Lung (tissue), 12 donors: ENCODE results near the gene RDH14. TPM values are rescaled to one million over a fixed set of nuclear protein-coding genes. Genes with fewer than 3 reads are reported as not detected.

Source experiments
- ATAC-seq: fragments of 200-7000 bp; cut with Tn5 transposase; one replicate; pipeline ENCODE4 v1.9.1; 2020; ENCODE audit warnings: moderate number of reproducible peaks; ENCODE audit not compliant: insufficient read depth, low FRiP score
- DNase-seq, 3 donors: peaks; one replicate each; pipeline ENCODE4 v3.0.0-alpha.2; 2013 to 2017
- H3K27ac ChIP-seq, 2 donors: one replicate each; pipeline ENCODE4 v1.5.1; 2013; ENCODE audit warnings: mild to moderate bottlenecking in 2 of 2, moderate library complexity in 2 of 2, control low read depth in 1 of 2, inconsistent platforms in 1 of 2, low read depth in 1 of 2, low read length in 1 of 2
- H3K27me3 ChIP-seq, 3 donors: one replicate each; pipeline ENCODE4 v1.5.1; 2013; ENCODE audit warnings: low read length in 2 of 3; ENCODE audit not compliant: control insufficient read depth in 3 of 3, insufficient read depth in 3 of 3
- H3K36me3 ChIP-seq, 4 donors: one replicate each; pipeline ENCODE4 v1.5.1; 2013; ENCODE audit warnings: low read length in 4 of 4, mild to moderate bottlenecking in 1 of 4, moderate library complexity in 1 of 4; ENCODE audit not compliant: control insufficient read depth in 4 of 4, insufficient read depth in 4 of 4
- H3K4me1 ChIP-seq, 5 donors: one replicate each; pipeline ENCODE4 v1.5.1; 2013; ENCODE audit warnings: low read length in 5 of 5, mild to moderate bottlenecking in 2 of 5, moderate library complexity in 1 of 5; ENCODE audit not compliant: control insufficient read depth in 5 of 5, insufficient read depth in 5 of 5
- H3K4me3 ChIP-seq: one replicate; pipeline ENCODE4 v1.5.1; 2013; ENCODE audit warnings: mild to moderate bottlenecking, control low read depth, moderate library complexity
- H3K9ac ChIP-seq, 2 donors: one replicate each; pipeline ENCODE4 v1.5.1; 2013; ENCODE audit warnings: low read length in 2 of 2, control low read depth in 1 of 2; ENCODE audit not compliant: insufficient read depth in 1 of 2
- H3K9me3 ChIP-seq, 4 donors: one replicate each; pipeline ENCODE4 v1.5.1; 2013; ENCODE audit warnings: low read length in 3 of 4, mild to moderate bottlenecking in 1 of 4, moderate library complexity in 1 of 4; ENCODE audit not compliant: control insufficient read depth in 4 of 4, insufficient read depth in 3 of 4
- CTCF ChIP-seq: IDR thresholded peaks from 2 replicates; pipeline ENCODE4 v1.5.1; 2012; ENCODE audit warnings: mild to moderate bottlenecking; ENCODE audit errors: control extremely low read depth, extremely low read depth
- WGBS, 2 donors: extraction: QIAGEN DNeasy Blood & Tissue Kit; methylation state at CpG; one replicate each; pipeline ENCODE4 v1.1.7; 2013; 5-methylcytosine and 5-hydroxymethylcytosine counted together
- polyA plus RNA-seq, 2 donors: library from polyadenylated mRNA; stranded (reverse); fragments of 200-250 nt; gene quantifications; one replicate each; pipeline ENCODE4 v1.2.1, GENCODE V29; 2013
- total RNA-seq, 2 donors: library from RNA; depleted of rRNA in 1 of 2; stranded (reverse); fragments of >200 nt in 1 of 2; gene quantifications; one replicate each; pipeline ENCODE4 v1.2.1, GENCODE V29; 2014 to 2021
- donor health status: control.
- donor health status: control.
- donor health status: Bipolar disorder and iron deficiency.
- donor health status: healthy.
- donor health status: DM: yes; HTN: yes; CAD: no.

RDH14 gene
- total and polyA plus RNA-seq, 4 donors, result 15.6 to 26.9 (median 19.4) TPM

- H3K27me3 ChIP-seq, result no peaks in the 10 kb centered on the region
- no peak overlapping the region for H3K27ac ChIP-seq
- H3K4me1 ChIP-seq, result peaks cover 0 to 24% (median 10%) of the 10 kb centered on the region in 5 donors
- peaks cover 5 to 27% (median 12%) of the 10 kb centered on the region in 4 donors for H3K36me3 ChIP-seq
- H3K4me3 ChIP-seq, result no peak overlapping the region
- ATAC-seq (no peak), DNase-seq (no peak)
- H3K9ac ChIP-seq, result no peak overlapping the region
- no peak for TF ChIP-seq CTCF
- WGBS, 2 donors, result 84 to 93% methylated on average over 2 of the region's 2 CpGs
- H3K9me3 ChIP-seq, result no peaks in the 10 kb centered on the region
Measured at GRCh38 chr2:18551623-18552022, 8.8 kb downstream of the RDH14 start.

GRCh38 chr2:18551169-18551568, 9.3 kb downstream of the RDH14 start:
- peaks cover 5 to 27% (median 12%) of the 10 kb centered on the region in 4 donors for H3K36me3 ChIP-seq
- H3K27ac ChIP-seq, result no peak overlapping the region
- TF ChIP-seq CTCF, result no peak
- H3K4me1 ChIP-seq, result peaks cover 0 to 21% (median 10%) of the 10 kb centered on the region in 5 donors
- no peak for DNase-seq
- H3K27me3 ChIP-seq, result no peaks in the 10 kb centered on the region
- 59 to 89% methylated on average over 1 of the region's 1 CpG for WGBS, 2 donors
- no peak overlapping the region for H3K4me3 ChIP-seq
- no peak overlapping the region for H3K9ac ChIP-seq
- no peaks in the 10 kb centered on the region for H3K9me3 ChIP-seq
- ATAC-seq, result peak; percentile 60

GRCh38 chr2:18550433-18550832, 10.0 kb downstream of the RDH14 start:
- no peaks in the 10 kb centered on the region for H3K27me3 ChIP-seq
- no peak for ATAC-seq
- peaks cover 3 to 24% (median 10%) of the 10 kb centered on the region in 4 donors for H3K36me3 ChIP-seq
- peaks cover 0 to 21% (median 15%) of the 10 kb centered on the region in 5 donors for H3K4me1 ChIP-seq
- WGBS, 2 donors, result 83 to 90% methylated on average over 2 of the region's 2 CpGs
- DNase-seq, result no peak
- no peaks in the 10 kb centered on the region for H3K9me3 ChIP-seq
- no peak overlapping the region for H3K9ac ChIP-seq
- no peak overlapping the region for H3K27ac ChIP-seq
- no peak for TF ChIP-seq CTCF
- H3K4me3 ChIP-seq, result no peak overlapping the region

GRCh38 chr2:18549083-18549482, 11.4 kb downstream of the RDH14 start:
- DNase-seq, result no peak
- Histone ChIP-seq H3K4me3 (no peak overlapping the region), H3K4me1 (peaks cover 0 to 18% (median 13%) of the 10 kb centered on the region in 5 donors), H3K36me3 (peaks cover 0 to 12% (median 2%) of the 10 kb centered on the region in 4 donors), H3K27me3 (no peaks in the 10 kb centered on the region), H3K27ac (no peak overlapping the region), H3K9me3 (no peaks in the 10 kb centered on the region), H3K9ac (no peak overlapping the region)
- ATAC-seq, result no peak
- no peak for TF ChIP-seq CTCF
- WGBS, 2 donors, result 92 to 93% methylated on average over 2 of the region's 2 CpGs
